Skeletal muscle tissue (tissue), 4 donors: ENCODE measurements around the gene GPR21. TPM values are rescaled to one million over a fixed set of nuclear protein-coding genes. Genes with fewer than 3 reads are reported as not detected.

ENCODE experiments used
- H3K27ac ChIP-seq: one replicate; pipeline ENCODE4 v1.7.0; 2013; ENCODE audit warnings: mild to moderate bottlenecking, low read depth, low read length, inconsistent platforms
- H3K27me3 ChIP-seq, 3 donors: one replicate each; pipeline ENCODE4 v1.7.0; 2013; ENCODE audit warnings: low read length in 3 of 3; ENCODE audit not compliant: control insufficient read depth in 3 of 3, insufficient read depth in 3 of 3
- H3K36me3 ChIP-seq, 3 donors: one replicate each; pipeline ENCODE4 v1.7.0; 2013; ENCODE audit warnings: low read length in 3 of 3; ENCODE audit not compliant: control insufficient read depth in 3 of 3, insufficient read depth in 3 of 3
- H3K4me1 ChIP-seq, 3 donors: one replicate each; pipeline ENCODE4 v1.7.0; 2013; ENCODE audit warnings: low read length in 3 of 3, mild to moderate bottlenecking in 3 of 3; ENCODE audit not compliant: control insufficient read depth in 3 of 3, insufficient read depth in 3 of 3
- H3K4me3 ChIP-seq, 3 donors: one replicate each; pipeline ENCODE4 v1.7.0; 2013; ENCODE audit warnings: low read length in 3 of 3
- H3K9ac ChIP-seq, 3 donors: one replicate each; pipeline ENCODE4 v1.7.0; 2013; ENCODE audit warnings: low read length in 3 of 3, mild to moderate bottlenecking in 3 of 3, moderate library complexity in 2 of 3, low read depth in 1 of 3
- H3K9me3 ChIP-seq, 3 donors: one replicate each; pipeline ENCODE4 v1.7.0; 2013; ENCODE audit warnings: low read length in 3 of 3; ENCODE audit not compliant: control insufficient read depth in 3 of 3
- total RNA-seq: library from RNA; depleted of rRNA; stranded (reverse); fragments of >200 nt; gene quantifications from one replicate; pipeline ENCODE4 v1.2.3, GENCODE V29; 2014
- donor health status: Osteomylitis.

GPR21 gene
- total RNA-seq, 1 donor from 2014 or later: 3.1 TPM

DNA sequence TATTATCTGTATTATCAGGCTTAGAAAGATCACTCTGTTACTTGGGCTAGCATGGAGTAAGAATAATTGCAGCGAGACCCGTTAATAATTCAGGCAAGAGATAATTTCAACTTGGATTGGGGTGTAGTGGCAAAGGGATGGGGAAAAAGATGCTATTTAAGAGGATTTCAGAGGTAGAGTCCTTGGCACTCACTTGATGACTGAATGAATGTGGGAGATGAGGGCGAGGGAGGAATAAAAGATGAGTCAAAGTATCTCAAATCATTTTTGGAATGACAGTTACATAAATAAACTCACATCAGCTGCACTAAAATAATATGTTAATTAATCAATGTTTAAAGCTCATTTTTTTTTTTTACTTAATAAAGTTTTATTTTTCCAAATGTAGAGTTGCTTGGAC lies 4.5 kb upstream of the GPR21 start:
- H3K36me3 ChIP-seq: peaks cover 0 to 6% (median 3%) of the 10 kb centered on the region in 3 donors

DNA sequence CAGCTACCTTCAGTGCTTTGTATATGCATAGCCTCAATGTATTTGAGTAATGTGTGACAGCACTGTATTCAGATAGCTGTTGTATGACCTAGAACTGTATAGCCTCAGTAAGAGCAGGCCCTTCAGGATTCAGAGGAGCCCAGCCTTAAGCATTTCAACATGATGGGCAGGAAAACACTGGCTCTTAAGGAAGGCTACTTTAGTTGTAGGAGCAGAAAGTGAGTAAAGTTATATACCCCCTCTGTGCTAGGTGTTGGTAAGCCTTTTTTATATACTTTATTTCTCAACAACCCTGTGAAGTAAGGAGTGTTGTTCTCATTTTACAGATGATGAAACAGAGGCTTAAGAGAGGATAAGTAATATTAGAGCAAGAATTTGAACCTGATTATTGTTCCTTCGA lies 1.5 kb upstream of the GPR21 start:
- H3K27ac ChIP-seq: no peak overlapping the region
- no peaks in the 10 kb centered on the region for H3K9me3 ChIP-seq
- H3K4me3 ChIP-seq: no peak overlapping the region
- no peaks in the 10 kb centered on the region for H3K27me3 ChIP-seq
- peaks cover 14 to 22% (median 16%) of the 10 kb centered on the region in 3 donors for H3K4me1 ChIP-seq
- H3K36me3 ChIP-seq: peaks cover 0 to 6% (median 0%) of the 10 kb centered on the region in 3 donors
- H3K9ac ChIP-seq: no peak overlapping the region

More for the DNA sequence above, 4.5 kb upstream of the GPR21 start:
- Histone ChIP-seq H3K4me1 (peaks cover 7 to 14% (median 10%) of the 10 kb centered on the region in 3 donors), H3K9ac (no peak overlapping the region), H3K27me3 (no peaks in the 10 kb centered on the region), H3K4me3 (no peak overlapping the region), H3K9me3 (no peaks in the 10 kb centered on the region), H3K27ac (no peak overlapping the region)

DNA sequence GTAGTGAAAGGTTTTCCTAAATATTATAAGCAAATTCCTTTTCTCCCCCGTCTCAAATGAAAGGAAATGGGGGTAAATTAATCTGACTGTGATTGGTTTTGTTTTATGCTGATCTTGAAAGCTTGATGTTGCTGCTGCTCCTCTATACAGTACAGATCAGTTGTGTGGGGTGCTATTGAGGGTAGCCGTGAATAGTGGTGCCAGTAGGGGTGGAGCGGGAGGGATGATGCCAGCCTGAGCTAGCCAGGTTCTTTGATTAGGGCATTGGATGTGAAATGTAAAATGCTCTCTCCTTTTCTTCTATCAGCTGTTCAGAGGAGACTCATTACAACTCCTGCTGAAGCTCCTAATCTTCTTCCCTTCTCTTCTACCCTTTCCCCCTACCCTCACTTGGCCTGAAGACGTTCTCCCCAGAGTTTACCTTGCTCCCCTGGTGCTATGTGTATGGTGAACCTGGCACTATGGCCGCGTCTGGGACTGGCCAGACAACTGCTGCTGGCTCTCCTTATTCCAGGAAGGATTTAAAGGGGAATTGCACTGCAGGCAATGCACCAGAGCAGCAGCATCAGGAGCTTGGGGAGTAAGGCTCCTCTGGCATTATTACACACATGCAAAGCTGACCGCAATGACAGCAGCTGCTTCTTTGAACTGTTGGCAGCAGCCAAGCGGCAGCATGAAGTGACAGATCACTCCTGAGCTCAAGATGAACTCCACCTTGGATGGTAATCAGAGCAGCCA lies 566 bp downstream of the GPR21 start:
- peak overlapping the region; percentile 30 to 55 (median 51) for H3K4me3 ChIP-seq
- peaks cover 0 to 6% (median 0%) of the 10 kb centered on the region in 3 donors for H3K36me3 ChIP-seq
- H3K27ac ChIP-seq: peak overlapping the region; percentile 25
- H3K4me1 ChIP-seq: peaks cover 15 to 22% (median 16%) of the 10 kb centered on the region in 3 donors
- H3K27me3 ChIP-seq: no peaks in the 10 kb centered on the region
- H3K9me3 ChIP-seq: no peaks in the 10 kb centered on the region
- H3K9ac ChIP-seq: peak overlapping the region in 2 of 3 donors; percentile 28 to 55

DNA sequence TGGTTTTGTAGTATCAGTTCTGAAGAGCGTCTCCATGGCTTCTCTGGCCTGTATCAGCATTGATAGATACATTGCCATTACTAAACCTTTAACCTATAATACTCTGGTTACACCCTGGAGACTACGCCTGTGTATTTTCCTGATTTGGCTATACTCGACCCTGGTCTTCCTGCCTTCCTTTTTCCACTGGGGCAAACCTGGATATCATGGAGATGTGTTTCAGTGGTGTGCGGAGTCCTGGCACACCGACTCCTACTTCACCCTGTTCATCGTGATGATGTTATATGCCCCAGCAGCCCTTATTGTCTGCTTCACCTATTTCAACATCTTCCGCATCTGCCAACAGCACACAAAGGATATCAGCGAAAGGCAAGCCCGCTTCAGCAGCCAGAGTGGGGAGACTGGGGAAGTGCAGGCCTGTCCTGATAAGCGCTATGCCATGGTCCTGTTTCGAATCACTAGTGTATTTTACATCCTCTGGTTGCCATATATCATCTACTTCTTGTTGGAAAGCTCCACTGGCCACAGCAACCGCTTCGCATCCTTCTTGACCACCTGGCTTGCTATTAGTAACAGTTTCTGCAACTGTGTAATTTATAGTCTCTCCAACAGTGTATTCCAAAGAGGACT lies 1.5 kb downstream of the GPR21 start:
- Histone ChIP-seq H3K27ac (peak overlapping the region; percentile 25), H3K4me1 (peaks cover 21 to 29% (median 21%) of the 10 kb centered on the region in 3 donors), H3K36me3 (peaks cover 0 to 6% (median 0%) of the 10 kb centered on the region in 3 donors), H3K27me3 (no peaks in the 10 kb centered on the region), H3K4me3 (peak overlapping the region; percentile 15 to 55 (median 23)), H3K9me3 (no peaks in the 10 kb centered on the region), H3K9ac (peak overlapping the region in 2 of 3 donors; percentile 22 to 55)

DNA sequence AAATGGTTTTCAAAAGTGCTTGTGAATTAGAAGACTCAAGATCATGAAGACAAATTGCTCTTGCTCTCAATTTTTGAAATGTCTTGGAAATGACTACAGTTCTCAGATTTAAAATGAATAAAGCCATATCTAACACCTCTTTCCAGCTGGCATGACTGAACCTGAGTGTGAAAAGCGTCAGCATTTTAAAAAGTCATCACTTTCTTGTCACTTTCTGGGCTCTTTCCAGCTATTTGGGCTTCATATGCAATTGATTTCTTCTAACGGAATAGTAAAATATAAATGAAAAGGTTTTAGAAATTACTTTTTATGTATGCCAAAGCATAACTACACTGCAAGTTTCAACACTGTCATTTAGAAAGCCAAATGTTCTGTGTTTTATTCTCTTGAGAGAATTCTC lies 2.3 kb downstream of the GPR21 start:
- no peaks in the 10 kb centered on the region for H3K27me3 ChIP-seq
- H3K9ac ChIP-seq: peak overlapping the region in 1 of 3 donors; percentile 12
- H3K36me3 ChIP-seq: peaks cover 0 to 6% (median 0%) of the 10 kb centered on the region in 3 donors
- H3K27ac ChIP-seq: no peak overlapping the region
- peak overlapping the region in 1 of 3 donors; percentile 10 for H3K4me3 ChIP-seq
- H3K4me1 ChIP-seq: peaks cover 23 to 33% (median 25%) of the 10 kb centered on the region in 3 donors
- no peaks in the 10 kb centered on the region for H3K9me3 ChIP-seq

DNA sequence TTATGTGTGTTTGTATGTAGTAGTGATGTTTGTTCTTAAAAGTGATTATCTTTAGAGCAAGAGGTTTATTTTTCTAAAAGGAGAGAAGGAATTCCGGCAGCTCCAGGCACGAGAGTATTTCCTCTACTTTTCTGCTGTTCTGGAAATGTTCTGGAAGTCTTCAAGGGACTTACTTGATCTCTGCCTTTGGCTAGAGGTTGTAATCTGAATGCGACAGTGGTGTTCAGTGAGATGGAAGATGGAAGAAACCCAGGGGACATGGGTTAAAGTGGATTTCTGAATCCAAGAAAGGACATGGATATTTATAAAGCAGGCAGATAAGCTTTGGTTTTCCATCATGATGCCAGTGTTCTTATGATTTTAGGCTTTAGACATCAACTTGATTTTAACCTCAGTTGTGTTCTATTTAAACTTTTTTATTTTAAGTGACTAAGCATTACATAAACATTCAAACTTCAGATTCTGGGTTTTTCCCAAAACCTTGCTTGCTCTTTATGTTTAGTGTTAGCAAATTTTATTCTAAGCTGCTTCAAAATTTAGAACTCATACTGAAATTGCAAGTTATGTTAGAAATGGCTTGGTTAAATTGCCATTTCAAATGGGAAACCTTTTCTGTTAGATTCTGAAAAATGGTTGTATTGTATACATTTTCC lies 3.6 kb downstream of the GPR21 start:
- no peak overlapping the region for H3K4me3 ChIP-seq
- H3K27me3 ChIP-seq: no peaks in the 10 kb centered on the region
- no peaks in the 10 kb centered on the region for H3K9me3 ChIP-seq
- H3K4me1 ChIP-seq: peaks cover 21 to 28% (median 23%) of the 10 kb centered on the region in 3 donors
- H3K9ac ChIP-seq: no peak overlapping the region
- H3K27ac ChIP-seq: no peak overlapping the region
- peaks cover 0 to 6% (median 0%) of the 10 kb centered on the region in 3 donors for H3K36me3 ChIP-seq

DNA sequence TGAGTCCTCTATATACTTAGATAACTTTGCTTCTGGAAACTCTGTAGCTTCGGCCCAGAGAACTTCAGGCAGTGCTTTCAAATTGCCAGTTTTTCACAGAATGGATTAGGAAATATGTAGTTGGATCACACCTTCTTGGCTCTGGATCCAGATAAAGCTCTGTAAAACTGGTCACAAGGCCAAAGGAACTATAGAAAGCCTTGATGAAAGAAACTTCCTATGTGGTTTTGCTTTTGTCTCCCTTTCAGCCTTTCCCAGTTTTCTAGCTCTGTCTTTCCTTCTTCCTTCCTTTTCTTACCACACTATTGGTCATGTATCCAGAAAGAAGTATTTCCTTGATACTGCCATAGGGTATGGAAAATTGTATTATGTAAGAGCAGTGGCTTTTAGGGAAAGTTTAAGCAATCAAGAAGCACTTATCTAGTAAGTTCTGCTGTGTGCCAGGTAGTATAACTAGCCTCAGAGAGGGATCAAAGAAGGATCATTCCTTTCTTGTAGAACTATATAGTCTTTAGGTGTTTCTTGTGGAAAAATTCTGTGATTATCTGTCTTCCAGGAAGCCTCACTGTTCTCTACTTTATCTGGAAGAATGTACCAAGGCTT lies 6.3 kb downstream of the GPR21 start:
- no peak overlapping the region for H3K27ac ChIP-seq

DNA sequence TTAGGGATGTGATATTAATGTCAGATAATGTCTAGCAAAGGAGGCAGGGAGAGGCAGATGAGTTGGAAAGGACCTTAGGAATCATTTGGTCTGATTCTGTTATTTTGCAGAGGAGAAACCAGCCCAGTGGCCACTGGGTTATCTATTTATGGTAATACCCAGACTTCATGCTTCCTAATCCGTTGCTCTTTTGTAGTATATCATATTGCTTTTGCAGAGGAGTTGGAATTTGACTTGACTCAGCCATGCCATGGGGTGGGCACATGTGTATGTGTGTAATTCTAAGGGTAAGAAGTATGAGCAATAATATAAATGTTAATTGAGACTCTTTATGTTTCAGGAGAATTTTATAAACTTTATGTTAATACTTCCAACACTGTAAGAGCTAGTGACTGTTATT lies 7.3 kb downstream of the GPR21 start:
- Histone ChIP-seq H3K36me3 (no peaks in the 10 kb centered on the region), H3K4me3 (no peak overlapping the region), H3K9me3 (no peaks in the 10 kb centered on the region), H3K4me1 (peaks cover 7 to 11% (median 10%) of the 10 kb centered on the region in 3 donors), H3K9ac (no peak overlapping the region), H3K27ac (no peak overlapping the region), H3K27me3 (no peaks in the 10 kb centered on the region)

More for the DNA sequence above, 6.3 kb downstream of the GPR21 start:
- Histone ChIP-seq H3K9ac (no peak overlapping the region), H3K4me3 (no peak overlapping the region), H3K27me3 (no peaks in the 10 kb centered on the region), H3K9me3 (no peaks in the 10 kb centered on the region), H3K36me3 (peaks cover 0 to 6% (median 0%) of the 10 kb centered on the region in 3 donors), H3K4me1 (peaks cover 9 to 12% (median 11%) of the 10 kb centered on the region in 3 donors)

DNA sequence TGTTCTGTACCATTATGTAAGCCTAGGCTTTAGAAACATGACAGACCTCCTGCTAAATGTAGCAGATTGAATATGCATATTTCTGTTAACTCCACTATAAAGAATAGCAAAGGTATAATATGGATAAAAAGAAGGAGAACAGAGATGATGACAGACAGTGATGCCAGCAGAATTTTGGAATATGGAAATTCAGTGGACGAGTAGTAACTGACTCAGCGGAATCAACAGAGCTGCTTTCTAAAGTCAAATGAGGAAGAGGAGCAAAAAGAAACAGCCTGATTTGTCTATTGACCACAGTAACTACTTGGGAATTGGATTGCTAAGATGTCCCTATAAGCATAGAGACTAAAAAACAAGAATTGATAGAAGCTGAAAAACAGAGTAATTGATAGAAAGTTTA lies 8.0 kb downstream of the GPR21 start:
- no peaks in the 10 kb centered on the region for H3K9me3 ChIP-seq
- H3K4me1 ChIP-seq: peaks cover 7 to 11% (median 10%) of the 10 kb centered on the region in 3 donors
- H3K4me3 ChIP-seq: no peak overlapping the region
- H3K9ac ChIP-seq: no peak overlapping the region
- H3K27ac ChIP-seq: no peak overlapping the region
- no peaks in the 10 kb centered on the region for H3K36me3 ChIP-seq
- no peaks in the 10 kb centered on the region for H3K27me3 ChIP-seq
